Superior temporal gyrus (tissue), 1 donor: ENCODE measurements around the gene USH2A.

Experiments used
- DNase-seq: peaks from one replicate; pipeline ENCODE4 v3.0.0-alpha.2; 2016; ENCODE audit errors: extremely low spot score

Gene USH2A

DNA sequence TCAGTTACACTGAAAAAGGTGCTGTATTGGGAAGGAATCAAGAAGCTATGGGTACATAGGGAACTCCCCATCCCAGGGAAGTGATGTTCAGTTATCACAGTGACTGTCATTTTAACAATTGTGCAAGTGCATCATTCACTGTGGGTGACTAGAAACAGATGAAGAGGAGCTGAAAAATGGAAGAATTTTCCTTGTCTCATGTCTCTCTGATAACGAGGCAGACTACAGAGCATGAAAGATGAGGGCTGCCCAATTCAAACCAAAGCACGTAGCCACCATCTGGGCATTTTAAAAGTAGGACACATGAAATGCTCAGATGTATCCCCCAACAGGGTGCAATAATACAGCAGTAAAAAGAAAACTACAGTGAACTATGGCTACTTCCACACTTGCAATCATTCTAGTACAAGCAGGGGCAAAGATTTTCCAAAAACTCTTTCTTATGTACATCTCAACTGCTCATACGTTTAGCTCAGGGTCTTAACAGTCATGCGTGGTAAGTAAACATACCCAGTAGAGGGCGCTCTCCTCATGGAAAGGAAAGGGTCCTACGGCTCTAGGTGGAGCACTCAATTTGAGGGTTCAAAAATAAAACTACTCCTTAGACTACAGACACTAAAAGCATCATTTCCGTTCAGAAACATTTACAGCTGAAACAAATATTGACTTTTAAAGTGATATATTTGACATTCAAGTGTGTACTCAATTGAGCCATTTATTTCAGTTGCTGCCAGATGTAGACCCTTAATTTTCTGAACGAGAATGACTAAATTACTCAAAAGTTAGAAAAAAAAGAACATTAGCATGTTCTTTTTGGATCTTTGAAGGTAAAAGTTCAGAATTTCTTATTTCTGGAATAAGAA, 713.0 kb downstream of the USH2A start:
- DNase-seq: no peak

DNA sequence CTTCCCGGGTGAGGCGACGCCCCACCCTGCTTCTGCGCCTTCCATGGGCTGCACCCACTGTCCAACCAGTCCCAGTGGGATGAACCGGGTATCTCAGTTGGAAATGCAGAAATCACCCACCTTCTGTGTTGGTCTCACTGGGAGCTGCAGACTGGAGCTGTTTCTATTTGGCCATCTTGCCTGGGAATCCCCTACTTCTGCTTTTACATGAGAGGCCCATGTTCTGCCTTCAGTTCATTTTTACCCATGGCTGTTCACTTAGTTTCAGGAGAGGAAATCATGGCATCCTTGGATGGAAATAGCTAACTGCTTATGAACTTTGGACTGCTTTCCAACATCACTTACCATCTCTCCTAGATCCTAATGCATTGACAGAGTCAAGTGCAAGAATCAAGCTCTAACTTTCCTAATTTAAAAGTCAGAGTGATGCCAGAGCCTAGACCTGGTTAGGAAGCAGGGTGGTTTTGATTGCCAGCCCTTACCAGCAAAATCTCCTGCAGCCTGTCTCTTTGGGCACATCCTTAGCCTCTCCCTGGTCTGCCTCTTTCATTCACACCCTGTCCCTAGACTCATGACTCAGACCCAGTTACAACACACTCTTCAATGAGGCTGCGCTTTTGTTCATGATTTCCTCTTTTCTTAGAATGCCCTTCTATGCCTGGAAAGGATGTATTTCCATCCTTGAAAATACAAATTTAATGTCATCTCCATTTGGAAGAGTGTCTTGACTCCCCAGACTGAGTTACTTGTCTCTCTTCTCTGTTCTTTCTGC, 719.0 kb downstream of the USH2A start:
- DNase-seq: no peak

DNA sequence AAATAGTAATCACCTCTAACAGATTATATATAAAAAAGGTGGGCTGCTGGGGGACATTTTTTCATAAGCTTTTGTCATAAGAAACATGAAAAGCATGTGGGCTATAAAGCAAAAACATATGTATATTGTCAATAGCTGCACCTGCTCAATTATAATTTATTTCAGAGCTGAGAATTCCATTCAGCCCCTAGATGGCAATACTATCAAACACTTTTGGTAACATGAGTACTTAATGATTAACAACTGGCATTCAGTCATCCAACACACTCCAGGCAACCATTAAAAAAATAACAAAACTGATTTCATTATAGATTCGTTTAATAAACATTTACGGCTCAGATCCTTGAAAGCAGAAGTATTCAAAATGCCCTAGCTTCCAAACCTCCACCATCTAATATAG, 741.0 kb downstream of the USH2A start:
- no peak for DNase-seq

GRCh38 chr1:215681041-215681440, 742.2 kb downstream of the USH2A start:
- no peak for DNase-seq

DNA sequence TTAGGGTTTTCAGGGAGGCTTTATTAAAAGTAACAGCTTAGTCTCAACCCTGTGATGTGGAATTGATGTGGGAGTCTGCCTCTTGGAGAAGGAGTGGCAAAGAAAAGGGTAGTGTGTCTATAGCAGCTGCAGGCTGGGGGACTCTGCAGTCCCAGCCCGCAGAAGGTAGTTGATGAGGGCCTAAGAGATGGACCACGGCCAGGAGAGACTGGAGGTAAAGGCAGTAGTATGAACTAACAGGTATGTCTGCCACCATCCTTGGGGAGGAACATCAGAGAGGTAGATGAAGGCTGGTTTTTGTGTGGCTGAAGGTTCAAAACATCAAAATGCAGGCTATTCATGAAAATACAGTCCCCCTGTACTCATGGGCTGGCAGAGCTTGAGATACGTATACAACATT, 744.0 kb downstream of the USH2A start:
- no peak for DNase-seq

GRCh38 chr1:215677112-215677511, 746.1 kb downstream of the USH2A start:
- no peak for DNase-seq

GRCh38 chr1:215673943-215674342, 749.3 kb downstream of the USH2A start:
- DNase-seq: no peak

GRCh38 chr1:215672482-215672881, 750.8 kb downstream of the USH2A start:
- DNase-seq: no peak

DNA sequence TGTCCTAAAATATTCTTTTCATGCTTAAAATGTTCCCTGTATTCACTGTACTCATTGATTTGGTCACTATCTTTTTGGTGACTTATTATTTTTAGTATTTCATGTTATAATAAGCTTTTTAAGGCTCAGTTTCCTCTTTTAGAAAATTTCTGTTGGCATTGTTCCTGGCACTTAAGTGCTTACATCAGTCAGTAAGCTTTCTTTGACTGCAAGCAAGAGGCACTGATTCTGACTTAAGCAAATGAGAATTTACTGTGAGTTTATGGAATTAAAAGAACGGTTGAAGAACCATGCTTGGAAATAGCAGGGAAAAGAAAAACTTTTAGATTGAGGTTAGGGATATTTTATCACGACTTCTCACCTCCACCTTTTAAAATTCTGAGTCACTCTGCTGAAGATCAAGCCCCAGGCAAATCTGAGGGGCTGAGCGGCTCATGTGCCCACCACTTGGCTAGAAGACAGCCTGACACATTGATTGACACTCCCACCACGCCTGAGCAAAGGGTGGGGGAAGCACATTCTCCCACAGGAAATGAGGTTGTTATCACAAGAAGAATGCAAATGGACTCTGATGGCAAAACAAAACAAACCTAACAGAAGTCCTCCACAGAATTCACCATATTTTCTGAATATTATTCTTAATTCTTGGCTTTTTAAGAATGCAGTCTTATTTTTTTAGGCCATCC, 753.3 kb downstream of the USH2A start:
- no peak for DNase-seq

DNA sequence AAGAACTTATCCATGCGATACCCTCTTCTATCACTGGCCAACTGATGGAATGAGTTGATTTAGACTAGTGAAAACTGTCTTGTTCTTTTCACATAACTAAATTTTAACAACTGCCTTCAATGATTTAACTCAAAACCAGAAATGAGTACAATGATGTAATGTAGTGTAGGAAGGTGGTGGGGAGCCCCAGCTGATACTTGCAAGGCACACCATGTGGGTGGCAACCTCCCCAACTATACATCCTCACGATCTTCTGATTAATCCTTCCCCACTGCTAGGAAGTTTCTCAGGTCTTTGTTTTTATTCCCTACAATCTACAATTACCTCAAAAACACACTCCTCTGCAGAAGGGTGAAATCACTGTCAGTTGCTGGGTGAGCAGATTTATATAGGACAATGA, 755.5 kb downstream of the USH2A start:
- DNase-seq: peak; percentile 29

DNA sequence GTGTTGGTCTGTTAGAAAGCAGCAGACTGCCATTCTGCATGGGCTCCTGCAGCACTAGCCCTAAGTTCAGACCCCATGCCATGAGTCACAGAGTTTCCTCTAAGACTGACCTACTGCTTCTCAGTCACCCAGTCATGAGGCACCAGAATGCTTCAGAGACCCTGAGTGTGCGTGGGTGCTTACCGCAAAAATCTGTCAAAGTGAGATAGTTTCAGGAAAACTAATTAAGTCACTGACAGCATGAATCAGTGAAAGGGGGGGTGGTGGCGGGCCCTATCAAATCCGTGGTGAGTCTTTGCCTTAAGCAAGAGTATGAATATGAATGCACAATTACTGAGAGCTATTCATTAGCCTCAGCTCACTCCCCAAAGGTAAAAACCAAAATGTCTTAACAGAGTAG, 758.0 kb downstream of the USH2A start:
- DNase-seq: no peak

- no peak for DNase-seq
These were observed 762.2 kb downstream of the USH2A start for GRCh38 chr1:215661033-215661432.

- DNase-seq: no peak
These were observed 763.0 kb downstream of the USH2A start for GRCh38 chr1:215660259-215660658.

DNA sequence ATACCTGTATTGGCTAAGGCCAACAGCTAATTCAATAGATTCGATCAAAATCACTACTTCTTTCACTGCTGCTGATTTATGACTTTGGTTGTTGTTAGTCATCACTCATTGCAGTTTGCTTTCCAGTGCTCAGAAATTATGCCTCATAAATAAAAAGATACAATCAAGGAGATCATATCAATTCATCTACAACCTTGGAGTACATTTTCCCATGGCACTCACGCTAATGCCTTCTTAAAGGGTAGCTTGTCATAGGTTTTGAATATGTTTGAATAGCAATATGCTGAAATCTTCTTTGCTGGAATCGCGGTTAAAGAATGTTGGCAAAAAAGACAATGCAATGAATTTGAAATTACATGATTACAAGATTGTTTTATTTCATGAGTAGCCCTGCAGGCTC, 766.2 kb downstream of the USH2A start:
- no peak for DNase-seq

DNA sequence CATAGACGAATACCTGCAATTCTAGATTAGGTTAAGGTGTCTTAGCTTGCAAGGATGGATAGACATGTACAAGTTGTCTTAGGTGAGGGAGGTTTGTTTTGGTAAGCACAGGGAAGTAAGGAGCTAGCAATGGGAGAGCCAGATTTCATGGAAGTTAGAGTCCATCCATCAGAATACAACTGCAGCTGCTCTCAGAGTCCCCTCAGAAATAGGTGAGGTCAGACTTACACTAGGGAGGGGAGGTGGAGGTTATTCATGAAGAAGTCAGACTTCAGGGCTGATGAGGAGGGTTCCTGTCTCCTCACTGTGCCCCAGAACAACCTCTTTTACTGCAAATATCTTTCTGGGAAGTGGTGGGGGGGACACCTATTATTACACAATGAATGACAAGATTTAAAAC, 770.9 kb downstream of the USH2A start:
- no peak for DNase-seq

GRCh38 chr1:215651867-215652266, 771.4 kb downstream of the USH2A start:
- DNase-seq: no peak

GRCh38 chr1:215650446-215651149, 772.6 kb downstream of the USH2A start:
- no peak for DNase-seq

DNA sequence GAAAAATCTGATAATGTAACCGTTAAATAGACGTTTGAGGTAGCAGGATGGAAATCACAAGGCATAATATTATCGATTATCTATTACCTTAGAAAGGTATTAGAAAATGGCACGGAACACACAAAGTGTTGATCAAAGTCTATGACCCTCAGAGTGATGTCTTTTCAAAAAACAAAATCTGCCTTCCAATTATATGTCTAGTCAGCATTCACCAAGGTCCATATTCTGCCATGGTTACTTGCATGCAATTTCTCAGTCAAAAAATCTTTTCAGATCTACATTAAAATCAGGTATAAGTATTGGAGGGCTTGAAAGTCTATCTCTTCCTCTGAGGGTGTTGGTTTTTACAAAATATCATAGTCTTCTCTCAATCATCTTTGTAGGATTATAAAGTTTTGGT, 774.3 kb downstream of the USH2A start:
- no peak for DNase-seq

DNA sequence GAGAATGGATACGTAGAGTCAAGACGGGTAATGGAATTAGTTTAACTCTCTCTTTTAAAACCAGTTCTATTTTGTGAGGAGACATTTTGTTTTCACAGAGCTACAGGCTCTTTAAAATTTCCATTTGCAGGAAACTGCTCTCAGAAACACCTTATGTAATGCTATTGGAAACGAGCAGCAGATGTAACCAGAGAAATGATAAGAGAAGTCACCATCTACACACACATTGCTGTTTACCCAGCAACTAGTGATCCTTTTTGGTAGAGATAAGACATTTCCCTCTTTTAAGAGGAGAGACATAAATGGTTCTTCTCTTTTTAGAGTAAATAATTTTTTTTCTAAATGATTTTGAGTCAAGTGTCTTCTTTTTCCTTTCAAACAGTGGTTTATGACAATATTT, 775.5 kb downstream of the USH2A start:
- no peak for DNase-seq

DNA sequence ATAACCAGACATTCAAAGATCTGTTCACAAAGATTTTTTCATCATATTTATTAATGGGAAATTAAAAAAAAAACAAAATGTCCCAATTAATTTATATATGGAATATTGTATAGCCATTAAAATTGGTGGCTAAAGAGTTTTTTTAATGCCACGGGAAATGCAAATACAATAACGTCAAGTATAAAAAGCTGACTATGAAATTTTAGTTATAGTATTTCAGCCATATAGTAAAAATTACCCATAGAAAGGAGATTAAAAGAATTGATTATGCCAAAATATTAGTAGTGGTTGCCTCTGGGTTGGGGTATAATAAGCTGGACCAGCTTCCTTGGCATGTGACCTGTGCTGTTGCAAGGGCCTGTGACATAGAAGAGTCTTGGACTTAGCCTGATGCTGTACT, 777.4 kb downstream of the USH2A start:
- no peak for DNase-seq

GRCh38 chr1:215645182-215645581, 778.1 kb downstream of the USH2A start:
- no peak for DNase-seq
